Mesenchymal stem cell (in vitro differentiated cells and primary cell): ENCODE results near the gene BID.
"Not testable (repeated sequence)": the region's sequence is repeated elsewhere in the genome, so short reads cannot be mapped to it uniquely, and the experiment has no call there.

Experiments
- DNase-seq: peaks from one replicate; pipeline ENCODE4 v3.0.0-alpha.2; 2013
- H2AFZ ChIP-seq: one replicate; pipeline ENCODE4 v1.6.1; 2013; ENCODE audit warnings: low read depth, mild to moderate bottlenecking, control low read depth, inconsistent platforms, low read length, moderate library complexity
- H2AK5ac ChIP-seq: 2 replicates; pipeline ENCODE4 v1.6.1; 2013; ENCODE audit warnings: low read length, moderate library complexity, mild to moderate bottlenecking, inconsistent platforms; ENCODE audit not compliant: severe bottlenecking
- H2BK120ac ChIP-seq: one replicate; pipeline ENCODE4 v1.6.1; 2013; ENCODE audit warnings: low read depth, mild to moderate bottlenecking, inconsistent platforms, low read length, moderate library complexity
- H2BK12ac ChIP-seq, 2 experiments: one replicate each; pipeline ENCODE4 v1.6.1; 2013; ENCODE audit warnings: inconsistent platforms in 2 of 2, low read length in 2 of 2, mild to moderate bottlenecking in 2 of 2, moderate library complexity in 2 of 2, control low read depth in 1 of 2
- H2BK15ac ChIP-seq: one replicate; pipeline ENCODE4 v1.6.1; 2013; ENCODE audit warnings: mild to moderate bottlenecking, low read depth, inconsistent platforms; ENCODE audit not compliant: poor library complexity, severe bottlenecking
- H2BK5ac ChIP-seq: 2 replicates; pipeline ENCODE4 v1.6.1; 2013; ENCODE audit warnings: low read depth, mild to moderate bottlenecking, low read length, control low read depth, inconsistent platforms; ENCODE audit not compliant: poor library complexity, severe bottlenecking
- H3K14ac ChIP-seq, 2 experiments: one replicate each; pipeline ENCODE4 v1.6.1; 2013; ENCODE audit warnings: inconsistent platforms in 2 of 2, low read length in 2 of 2, control low read depth in 1 of 2, mild to moderate bottlenecking in 1 of 2, moderate library complexity in 1 of 2
- H3K18ac ChIP-seq, 2 experiments: one replicate each; pipeline ENCODE4 v1.6.1; 2013; ENCODE audit warnings: inconsistent platforms in 2 of 2, low read length in 2 of 2, control low read depth in 1 of 2, low read depth in 1 of 2, mild to moderate bottlenecking in 1 of 2
- H3K23ac ChIP-seq, 2 experiments: one replicate each; pipeline ENCODE4 v1.6.1; 2013; ENCODE audit warnings: inconsistent platforms in 2 of 2, low read length in 2 of 2, mild to moderate bottlenecking in 2 of 2, moderate library complexity in 2 of 2, control low read depth in 1 of 2
- H3K27ac ChIP-seq: 2 replicates; pipeline ENCODE4 v1.5.1; 2013; ENCODE audit warnings: mild to moderate bottlenecking, moderate library complexity, low read length, control low read depth, inconsistent platforms; ENCODE audit not compliant: poor library complexity, severe bottlenecking
- H3K27me3 ChIP-seq, 2 experiments: 2 replicates each; pipeline versions ENCODE4 v1.6.1 to v1.7.0; 2013; ENCODE audit warnings: low read length in 2 of 2, mild to moderate bottlenecking in 2 of 2, moderate library complexity in 2 of 2, control low read depth in 1 of 2, inconsistent platforms in 1 of 2; ENCODE audit not compliant: control insufficient read depth in 1 of 2, insufficient read depth in 1 of 2
- H3K36me3 ChIP-seq, 2 experiments: 2 replicates each; pipeline versions ENCODE4 v1.6.1 to v1.7.0; 2013; ENCODE audit warnings: low read length in 2 of 2, control low read depth in 1 of 2, inconsistent platforms in 1 of 2, low read depth in 1 of 2, mild to moderate bottlenecking in 1 of 2; ENCODE audit not compliant: insufficient read depth in 2 of 2, control insufficient read depth in 1 of 2
- H3K4ac ChIP-seq, 2 experiments: one replicate each; pipeline ENCODE4 v1.6.1; 2013; ENCODE audit warnings: inconsistent platforms in 2 of 2, low read length in 2 of 2, mild to moderate bottlenecking in 2 of 2, moderate library complexity in 2 of 2, control low read depth in 1 of 2, low read depth in 1 of 2
- H3K4me1 ChIP-seq: 2 replicates; pipeline ENCODE4 v1.6.1; 2013; ENCODE audit warnings: low read depth, low read length, control low read depth; ENCODE audit not compliant: control insufficient read depth, insufficient read depth
- H3K4me2 ChIP-seq: 2 replicates; pipeline ENCODE4 v1.6.1; 2013; ENCODE audit warnings: low read length, mild to moderate bottlenecking, inconsistent platforms; ENCODE audit not compliant: poor library complexity, severe bottlenecking
- H3K4me3 ChIP-seq, 2 experiments: 2 replicates each; pipeline versions ENCODE4 v1.5.1 to v1.7.0; 2013; ENCODE audit warnings: low read length in 2 of 2, mild to moderate bottlenecking in 2 of 2, control low read depth in 1 of 2, low read depth in 1 of 2; ENCODE audit not compliant: insufficient read depth in 1 of 2
- H3K79me1 ChIP-seq: replicated peaks from 2 replicates; pipeline ENCODE4 v1.6.1; 2013; ENCODE audit warnings: mild to moderate bottlenecking, control low read depth, low read length, inconsistent platforms; ENCODE audit not compliant: poor library complexity, severe bottlenecking
- H3K9ac ChIP-seq: 2 replicates; pipeline ENCODE4 v1.7.0; 2013; ENCODE audit warnings: mild to moderate bottlenecking, low read length, moderate library complexity
- H3K9me3 ChIP-seq: 2 replicates; pipeline ENCODE4 v1.7.0; 2013; ENCODE audit warnings: mild to moderate bottlenecking, low read length; ENCODE audit not compliant: control insufficient read depth
- H4K8ac ChIP-seq: one replicate; pipeline ENCODE4 v1.6.1; 2013; ENCODE audit warnings: inconsistent platforms, mild to moderate bottlenecking, low read length, moderate library complexity
- H4K91ac ChIP-seq: one replicate; pipeline ENCODE4 v1.6.1; 2013; ENCODE audit warnings: mild to moderate bottlenecking, low read length, inconsistent platforms
- WGBS: methylation state at CpG from one replicate; pipeline ENCODE4 v1.1.7; 2013; ENCODE audit warnings: mixed read lengths; 5-methylcytosine and 5-hydroxymethylcytosine counted together

BID gene

DNA sequence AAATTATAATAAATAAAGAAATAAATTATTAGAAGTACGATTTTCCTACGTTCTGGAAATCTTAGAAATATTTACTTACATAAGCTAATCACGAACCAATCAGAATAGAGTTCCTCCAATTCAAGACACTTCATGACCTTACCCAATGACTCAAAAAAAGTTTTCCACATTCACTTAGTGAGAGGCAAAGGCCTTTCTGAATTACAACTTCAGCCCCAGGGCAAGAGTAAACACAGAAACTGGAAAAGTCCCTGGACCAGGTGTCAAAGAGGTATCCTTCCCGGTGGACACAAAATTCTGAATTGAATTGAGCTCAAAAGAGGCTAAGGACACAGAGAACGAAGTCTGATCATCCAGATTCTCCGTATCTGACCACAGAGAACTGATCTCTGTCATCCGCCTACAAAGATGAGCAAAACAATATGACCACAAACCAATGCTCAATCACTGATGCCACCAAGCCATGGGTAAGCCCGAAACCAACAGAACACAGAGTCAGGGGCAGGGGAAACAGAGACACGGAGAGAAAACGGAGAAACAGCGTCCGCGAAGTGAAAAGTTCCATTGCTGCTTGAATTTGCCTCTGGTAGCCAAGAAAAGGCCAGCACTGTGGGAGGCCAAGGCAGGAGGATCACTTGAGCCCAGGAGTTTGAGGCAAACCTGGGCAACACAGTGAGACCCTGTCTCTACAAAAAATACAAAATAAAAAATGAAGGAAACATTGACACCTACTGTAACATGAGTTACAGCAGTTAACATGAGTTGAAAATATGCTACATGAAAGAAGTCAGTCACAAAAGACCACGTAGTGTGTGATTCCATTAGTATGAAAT, 6.8 kb downstream of the BID start:
- Histone ChIP-seq H3K18ac (no peak overlapping the region), H2BK5ac (no peak overlapping the region), H3K4me1 (peaks cover 16% of the 10 kb centered on the region), H2BK120ac (no peak overlapping the region), H3K9me3 (no peaks in the 10 kb centered on the region), H2BK12ac (no peak overlapping the region), H3K27me3 (no peaks in the 10 kb centered on the region), H4K91ac (no peak overlapping the region), H3K79me1 (peaks cover 35% of the 10 kb centered on the region), H3K4ac (no peak overlapping the region), H3K4me3 (no peak overlapping the region), H3K9ac (no peak overlapping the region), H2AK5ac (no peak overlapping the region), H3K36me3 (peaks cover 0 to 13% of the 10 kb centered on the region in 2 experiments), H2AFZ (no peak overlapping the region), H3K14ac (no peak overlapping the region), H3K4me2 (no peak overlapping the region), H3K27ac (no peak overlapping the region), H3K23ac (no peak overlapping the region), H4K8ac (no peak overlapping the region), H2BK15ac (no peak overlapping the region)
- WGBS, result 97% methylated on average over 14 of the region's 14 CpGs
- DNase-seq, result no peak

DNA sequence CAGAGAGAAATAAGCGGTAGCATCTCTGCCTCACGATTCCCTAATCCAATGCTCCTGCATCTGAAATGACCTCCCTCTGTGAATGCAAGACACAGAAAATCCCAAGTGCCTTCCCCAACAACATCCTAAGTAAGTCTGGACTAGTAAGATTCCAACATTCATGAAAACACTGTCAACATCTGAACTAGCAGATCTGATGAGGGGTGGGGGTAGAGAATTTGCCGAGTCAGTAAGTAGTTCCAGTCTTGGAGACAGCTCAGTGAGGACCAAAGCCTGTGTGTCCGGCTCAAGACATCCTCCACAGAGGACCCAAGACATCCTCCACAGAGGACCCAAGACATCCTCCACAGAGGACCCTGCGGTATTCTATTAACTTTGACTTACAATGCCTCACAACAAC, 9.4 kb downstream of the BID start:
- H3K18ac ChIP-seq, H3K36me3 ChIP-seq, H3K4ac ChIP-seq, H3K9ac ChIP-seq, H2BK12ac ChIP-seq, H2AK5ac ChIP-seq, H4K8ac ChIP-seq, H3K4me2 ChIP-seq, H3K23ac ChIP-seq, H3K27ac ChIP-seq, H2BK15ac ChIP-seq, H3K27me3 ChIP-seq, H2BK5ac ChIP-seq, H3K4me1 ChIP-seq, H3K4me3 ChIP-seq, H3K14ac ChIP-seq, H2AFZ ChIP-seq, H2BK120ac ChIP-seq, H3K9me3 ChIP-seq, H4K91ac ChIP-seq, DNase-seq: not testable (repeated sequence)
- H3K79me1 ChIP-seq, result peaks cover 28% of the 10 kb centered on the region
- 100% methylated on average over 5 of the region's 5 CpGs for WGBS

DNA sequence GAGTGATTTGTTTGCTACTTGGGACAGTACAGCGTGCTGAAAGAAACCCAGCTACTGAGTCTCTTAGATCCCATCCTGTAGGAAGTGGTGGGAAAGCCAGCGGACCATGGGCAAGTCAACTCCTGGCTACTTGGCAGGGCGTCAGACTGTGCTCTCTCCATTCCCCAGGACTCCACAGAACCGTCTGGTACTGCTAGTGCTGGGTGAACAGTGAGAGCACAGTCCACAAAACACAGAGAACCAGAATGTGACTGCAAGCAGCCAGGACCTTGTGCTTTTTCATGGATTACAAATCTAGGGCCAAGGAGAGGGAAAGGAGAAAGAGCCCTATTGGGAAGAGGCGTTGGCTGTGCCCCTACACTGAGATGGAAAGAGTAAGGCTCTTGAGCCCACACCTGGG, 10.2 kb downstream of the BID start:
- Histone ChIP-seq H3K79me1 (peaks cover 20% of the 10 kb centered on the region), H2BK12ac (no peak overlapping the region), H3K23ac (no peak overlapping the region), H3K27ac (no peak overlapping the region), H4K91ac (no peak overlapping the region), H3K9ac (no peak overlapping the region), H2BK15ac (no peak overlapping the region), H2BK5ac (no peak overlapping the region), H3K4me1 (peaks cover 3% of the 10 kb centered on the region), H2AFZ (no peak overlapping the region), H3K9me3 (no peaks in the 10 kb centered on the region), H3K36me3 (peaks cover 0 to under 1% of the 10 kb centered on the region in 2 experiments), H3K4me3 (no peak overlapping the region), H3K14ac (no peak overlapping the region), H2AK5ac (no peak overlapping the region), H4K8ac (no peak overlapping the region), H3K18ac (no peak overlapping the region), H3K4me2 (no peak overlapping the region), H3K4ac (no peak overlapping the region), H2BK120ac (no peak overlapping the region), H3K27me3 (no peaks in the 10 kb centered on the region)
- DNase-seq, result no peak
- 96% methylated on average over 5 of the region's 5 CpGs for WGBS

DNA sequence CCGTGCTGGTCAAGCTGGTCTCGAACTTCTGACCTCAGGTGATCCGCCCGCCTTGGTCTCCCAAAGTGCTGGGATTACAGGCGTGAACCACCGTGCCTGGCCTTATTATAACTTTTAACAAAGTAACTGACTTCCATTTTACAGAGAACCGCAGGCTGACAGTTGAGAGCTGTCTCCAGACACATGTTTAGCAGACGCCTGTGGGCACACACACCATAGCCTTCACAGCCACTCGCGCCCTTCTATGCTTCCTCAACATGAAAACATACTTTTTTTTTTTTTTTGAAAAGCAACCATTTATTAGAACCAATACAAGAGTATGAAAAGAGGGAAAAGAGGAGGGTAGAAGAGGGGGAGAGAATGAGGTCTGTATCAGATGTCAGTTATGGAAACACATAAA, 10.8 kb downstream of the BID start:
- not testable (repeated sequence) for H3K9ac ChIP-seq, DNase-seq, H3K18ac ChIP-seq, H2AFZ ChIP-seq, H3K9me3 ChIP-seq, H4K8ac ChIP-seq, H3K27ac ChIP-seq, H2BK5ac ChIP-seq, H3K36me3 ChIP-seq, H2BK12ac ChIP-seq, H2BK15ac ChIP-seq, H2BK120ac ChIP-seq, H3K4me3 ChIP-seq, H3K14ac ChIP-seq, H2AK5ac ChIP-seq, H3K27me3 ChIP-seq, H3K4me2 ChIP-seq, H3K4me1 ChIP-seq, H3K4ac ChIP-seq, H4K91ac ChIP-seq, H3K23ac ChIP-seq
- H3K79me1 ChIP-seq, result peaks cover 21% of the 10 kb centered on the region
- WGBS, result 87% methylated on average over 8 of the region's 10 CpGs
